Urothelium cell line (cell line): ENCODE measurements around the gene MTF1.

Experiments
- DNase-seq: peaks from one replicate; pipeline ENCODE4 v3.0.0; 2011; ENCODE audit warnings: low spot score, mixed read lengths
- FAIRE-seq: peaks from 2 replicates; lab custom pipeline; 2011; peaks lifted over from hg19 to GRCh38; lab: Jason Lieb, UNC

The MTF1 gene

DNA sequence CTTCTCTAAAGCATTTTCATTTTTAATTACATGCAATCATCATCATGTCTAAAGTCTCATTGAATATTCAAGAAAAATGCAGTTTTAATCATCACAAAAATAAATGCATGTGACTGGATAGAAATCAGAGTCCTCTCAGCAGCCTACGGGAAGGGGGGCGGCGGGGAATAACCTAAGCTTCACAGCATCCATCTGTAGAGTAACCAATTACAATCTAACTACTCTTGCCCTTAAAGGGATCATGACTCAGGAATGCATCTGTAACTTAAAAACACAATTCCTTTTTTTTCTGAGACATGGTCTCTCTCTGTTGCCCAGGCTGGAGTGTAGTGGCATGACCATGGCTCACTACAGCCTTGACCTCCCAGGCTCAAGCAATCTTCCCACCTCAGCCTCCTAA lies 22.6 kb downstream of the MTF1 start:
- DNase-seq, result no peak
- no peak for FAIRE-seq

DNA sequence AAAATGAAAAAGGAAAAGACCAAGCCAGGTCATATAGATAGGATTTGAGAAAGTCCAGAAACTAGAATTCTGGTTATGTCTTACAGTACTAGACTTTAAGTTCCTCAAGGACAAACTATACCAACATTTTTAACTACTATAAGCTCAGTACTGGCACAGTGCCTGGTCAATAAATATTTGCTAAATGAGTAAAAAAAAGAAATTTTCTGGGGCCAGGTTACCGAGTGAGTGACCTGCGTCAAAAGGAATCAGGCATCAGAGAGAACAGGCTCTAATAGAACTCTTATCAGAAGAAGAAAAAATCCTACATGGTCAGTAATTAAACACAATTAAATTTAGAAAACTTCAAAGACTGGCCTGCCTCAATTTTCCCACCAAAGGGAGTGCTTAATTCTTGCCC lies 27.6 kb downstream of the MTF1 start:
- no peak for FAIRE-seq
- DNase-seq, result no peak

DNA sequence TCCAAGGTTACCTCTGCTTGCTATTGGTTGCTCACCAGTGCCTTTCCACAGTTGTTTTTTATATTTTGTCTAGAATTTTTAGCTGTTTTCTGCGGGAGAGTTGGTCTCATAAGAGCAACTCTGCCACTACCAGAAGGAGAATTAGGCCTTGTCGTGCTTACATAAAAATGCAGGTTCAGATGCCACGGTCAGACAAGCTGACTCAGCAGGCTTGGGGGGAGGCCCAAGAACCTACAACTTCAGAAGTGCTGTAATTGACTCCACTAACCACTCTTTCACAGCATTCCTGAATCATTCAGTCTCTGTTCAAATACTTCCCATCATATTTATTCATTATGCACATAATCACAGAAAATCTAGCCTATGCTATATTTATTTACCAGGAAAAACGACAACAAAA lies 28.3 kb downstream of the MTF1 start:
- FAIRE-seq (no peak), DNase-seq (no peak)

DNA sequence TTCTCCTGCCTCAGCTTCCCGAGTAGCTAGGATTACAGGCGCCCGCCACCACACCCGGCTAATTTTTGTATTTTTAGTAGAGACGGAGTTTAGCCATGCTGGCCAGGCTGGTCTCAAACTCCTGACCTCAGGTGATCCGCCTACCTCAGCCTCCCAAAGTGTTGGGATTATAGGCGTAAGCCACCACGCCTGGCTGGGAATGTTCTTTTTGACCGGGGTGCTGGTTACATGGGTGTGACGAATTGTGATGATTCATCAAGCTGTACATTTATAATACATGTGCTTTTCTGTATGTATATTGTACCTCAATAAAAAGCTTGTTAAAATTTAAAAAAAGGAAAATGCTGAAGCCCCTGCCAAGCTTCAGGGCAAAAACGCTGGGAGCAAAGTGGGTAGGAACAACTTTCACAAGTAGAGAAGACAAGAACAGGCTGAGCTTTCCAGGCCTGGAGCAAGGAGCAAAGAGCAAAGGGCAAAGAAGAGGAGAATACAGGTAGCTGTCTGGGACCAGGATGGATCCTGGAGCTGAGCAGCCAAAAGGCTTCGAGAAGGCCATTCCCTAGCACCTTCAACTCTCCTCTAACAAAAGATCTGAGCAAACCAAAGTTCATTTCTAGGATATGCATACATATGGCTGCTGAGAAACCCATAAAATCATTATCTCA lies 30.9 kb downstream of the MTF1 start:
- no peak for DNase-seq
- FAIRE-seq, result no peak

DNA sequence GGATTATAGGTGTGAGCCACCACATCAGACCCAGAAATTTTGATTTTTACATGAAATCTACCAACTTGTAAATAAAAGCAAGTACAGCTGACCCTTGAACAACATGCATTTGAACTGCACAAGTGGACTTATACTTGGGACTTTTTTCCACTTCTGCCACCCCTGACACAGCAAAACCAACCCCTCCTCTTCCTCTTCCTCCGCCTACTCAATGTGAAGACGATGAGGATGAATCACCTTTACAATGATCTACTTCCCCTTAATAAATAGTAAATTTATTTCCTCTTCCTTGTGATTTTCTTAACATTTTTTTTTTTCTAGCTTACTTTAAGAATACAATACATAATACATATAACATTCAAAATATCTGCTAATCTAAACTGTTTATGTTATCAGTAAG lies 33.9 kb downstream of the MTF1 start:
- FAIRE-seq (no peak), DNase-seq (no peak)

DNA sequence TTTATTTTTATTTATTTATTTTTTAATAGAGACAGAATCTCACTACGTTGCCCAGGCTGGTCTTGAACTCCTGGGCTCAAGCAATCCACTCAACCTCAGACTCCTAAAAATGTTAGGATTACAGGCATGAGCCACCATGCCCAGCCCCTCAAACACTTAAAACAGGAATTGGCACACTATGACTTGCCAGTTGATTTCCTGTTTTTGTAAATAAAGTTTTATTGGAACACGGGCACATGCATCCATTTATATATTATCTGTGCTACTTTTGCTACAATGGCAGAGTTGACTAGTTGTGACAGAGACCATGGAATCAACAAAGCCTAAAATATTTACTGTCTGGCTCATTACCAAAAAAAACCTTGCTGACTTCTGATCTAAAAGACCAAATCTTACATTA lies 35.4 kb downstream of the MTF1 start:
- FAIRE-seq, result no peak
- no peak for DNase-seq

DNA sequence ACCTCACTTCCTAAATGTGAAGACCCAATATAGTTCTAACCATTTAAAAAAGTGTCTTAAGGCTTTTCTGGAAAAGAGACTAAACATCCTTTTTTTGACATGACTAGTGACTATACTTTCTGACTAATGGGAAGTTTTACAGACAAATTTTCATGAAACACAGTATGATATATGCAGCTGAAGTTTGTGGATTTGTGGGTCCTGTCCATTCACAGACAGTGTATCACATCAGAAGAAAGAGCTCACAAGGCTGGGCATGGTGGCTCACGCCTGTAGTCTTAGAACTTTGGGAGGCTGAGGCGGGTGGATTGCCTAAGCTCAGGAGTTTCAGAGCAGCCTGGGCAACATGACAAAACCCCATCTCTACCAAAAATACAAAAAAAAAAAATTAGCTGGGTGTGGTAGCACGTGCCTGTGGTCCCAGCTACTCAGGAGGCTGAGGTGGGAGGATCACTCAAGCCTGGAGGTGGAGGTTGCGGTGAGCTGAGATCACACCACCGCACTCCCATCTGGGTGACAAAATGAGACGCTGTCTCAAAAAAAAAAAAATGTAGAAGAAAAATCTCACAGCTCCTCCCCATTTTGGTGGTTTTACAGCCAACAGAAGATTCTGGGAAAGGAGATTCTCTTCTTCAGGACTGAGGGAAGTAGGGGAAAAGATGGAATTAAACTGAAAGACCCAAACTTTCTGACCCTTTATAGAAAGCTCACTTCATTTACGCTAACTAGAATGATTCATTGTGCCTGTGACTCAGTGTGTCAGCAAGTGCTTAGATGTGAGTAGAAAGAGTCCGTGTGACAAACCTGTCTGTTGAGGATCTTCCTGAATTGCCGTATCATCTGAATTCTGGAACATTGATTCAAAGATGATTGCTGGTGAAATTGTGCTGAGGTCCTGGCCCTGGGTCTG lies 36.2 kb downstream of the MTF1 start:
- no peak for FAIRE-seq
- DNase-seq, result no peak

DNA sequence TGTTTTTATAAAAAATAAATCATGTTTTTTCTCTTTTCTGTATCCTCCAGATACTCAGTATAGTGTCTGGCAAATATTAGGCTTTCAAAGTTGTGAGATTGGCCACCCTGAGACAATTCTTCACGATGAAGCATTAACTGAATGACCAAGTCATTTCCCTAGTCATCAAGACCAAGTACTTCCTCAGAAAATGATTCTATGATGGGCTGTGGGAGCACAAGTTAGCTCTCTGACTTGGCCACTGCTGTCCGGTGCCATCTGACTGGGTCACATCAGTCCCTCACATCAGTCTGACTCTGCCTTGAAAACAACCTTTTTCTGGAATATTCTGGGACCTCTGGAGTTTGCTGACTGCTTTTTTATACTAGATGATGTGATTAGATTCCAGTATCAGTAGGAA lies 37.9 kb downstream of the MTF1 start:
- FAIRE-seq, result no peak
- no peak for DNase-seq

DNA sequence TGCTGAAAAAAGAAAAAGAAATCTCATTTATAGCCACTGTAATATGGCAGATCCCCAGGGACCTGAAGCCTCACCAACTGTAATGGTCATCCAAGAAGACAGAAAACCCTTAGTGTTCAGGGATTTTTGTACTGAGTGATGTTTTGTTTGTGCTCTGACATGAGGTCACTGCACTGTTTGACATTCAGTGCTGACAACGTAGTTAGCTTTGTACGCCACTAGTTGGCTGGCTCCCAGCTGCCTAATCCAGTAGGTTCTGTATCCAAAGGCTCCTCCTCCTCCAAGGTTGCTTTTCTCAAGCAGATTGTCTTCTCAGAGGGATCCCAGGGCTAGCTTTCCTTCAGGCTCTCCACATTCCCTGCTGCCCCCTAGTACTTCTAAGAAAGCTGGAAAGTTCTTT lies 41.9 kb downstream of the MTF1 start:
- DNase-seq, result no peak
- no peak for FAIRE-seq

DNA sequence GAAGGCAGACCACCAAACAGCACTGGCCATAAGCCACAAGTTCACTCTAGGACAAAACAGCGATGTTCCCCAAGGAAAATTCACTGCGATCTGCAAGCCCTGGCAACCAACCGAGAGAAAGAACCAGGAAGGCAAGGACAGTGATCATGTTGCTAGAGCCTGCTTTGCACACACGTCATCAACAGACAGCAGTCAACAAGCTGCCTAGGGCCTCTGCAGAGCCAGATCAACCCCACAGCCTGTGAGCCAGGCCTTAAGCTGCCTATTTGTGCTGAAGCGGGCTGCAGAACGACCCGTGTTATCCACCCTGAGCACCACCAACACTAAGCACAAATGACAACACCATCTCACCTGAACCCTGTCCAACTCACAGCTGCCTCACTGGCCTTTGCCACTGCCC lies 45.1 kb downstream of the MTF1 start:
- FAIRE-seq, result no peak
- DNase-seq, result no peak

DNA sequence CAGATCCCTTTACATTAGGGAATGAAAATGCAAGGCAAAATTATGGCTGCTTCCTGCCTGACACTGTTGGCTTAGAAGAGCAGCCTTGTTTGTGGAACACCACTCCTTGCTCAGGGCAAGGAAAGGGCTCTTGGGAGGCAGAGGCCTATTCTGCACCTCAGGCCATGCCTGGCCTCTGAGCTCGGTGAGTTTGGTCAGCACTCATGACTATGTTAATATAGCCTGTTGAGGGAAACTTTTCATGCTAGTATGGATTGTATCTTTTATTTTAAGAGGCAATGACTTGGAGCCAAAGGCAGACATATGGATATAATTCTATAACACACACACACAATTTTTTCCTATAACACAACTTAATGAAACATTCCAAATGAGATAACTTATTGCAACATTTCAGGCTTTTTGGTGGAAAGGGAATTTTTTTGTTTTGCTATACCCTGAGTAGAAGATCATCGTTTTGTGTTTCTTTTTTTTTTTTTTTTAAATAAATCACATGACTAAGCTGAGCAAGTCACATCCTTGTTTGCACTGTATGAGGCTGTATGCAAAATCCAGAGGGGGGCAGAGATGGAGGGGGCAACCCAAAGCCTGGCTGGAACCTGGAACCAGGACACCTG lies 45.8 kb downstream of the MTF1 start:
- no peak for FAIRE-seq
- no peak for DNase-seq

DNA sequence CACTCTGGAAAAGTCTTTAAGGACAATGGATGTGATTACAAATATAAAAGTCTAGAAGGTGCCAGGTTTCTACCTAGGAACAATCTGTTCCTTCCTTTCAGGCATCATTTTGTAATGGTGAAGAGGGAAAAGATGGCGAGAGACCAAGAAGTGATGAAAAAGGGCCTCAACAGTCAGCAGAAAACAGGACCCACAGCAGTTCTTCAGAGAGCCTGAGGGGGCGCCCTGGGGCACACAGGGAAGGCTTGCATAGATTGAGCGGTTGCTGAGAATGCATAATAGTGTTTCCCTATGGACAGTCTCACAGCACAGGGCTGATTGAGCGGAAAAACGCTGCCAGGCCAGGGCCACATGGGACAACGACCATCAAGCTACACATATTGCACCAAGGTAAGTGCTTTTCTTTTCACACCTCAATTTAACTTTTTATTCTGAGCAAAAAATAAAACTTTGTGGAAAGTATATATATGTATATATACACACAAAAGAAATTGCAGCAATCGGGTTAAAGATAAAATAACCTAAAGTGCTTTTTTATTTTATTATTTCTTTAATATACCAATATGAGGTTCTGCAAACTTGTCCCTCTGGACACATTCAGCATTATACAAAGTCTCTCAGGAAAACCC lies 48.3 kb downstream of the MTF1 start:
- DNase-seq (peak; percentile 67), FAIRE-seq (no peak)

DNA sequence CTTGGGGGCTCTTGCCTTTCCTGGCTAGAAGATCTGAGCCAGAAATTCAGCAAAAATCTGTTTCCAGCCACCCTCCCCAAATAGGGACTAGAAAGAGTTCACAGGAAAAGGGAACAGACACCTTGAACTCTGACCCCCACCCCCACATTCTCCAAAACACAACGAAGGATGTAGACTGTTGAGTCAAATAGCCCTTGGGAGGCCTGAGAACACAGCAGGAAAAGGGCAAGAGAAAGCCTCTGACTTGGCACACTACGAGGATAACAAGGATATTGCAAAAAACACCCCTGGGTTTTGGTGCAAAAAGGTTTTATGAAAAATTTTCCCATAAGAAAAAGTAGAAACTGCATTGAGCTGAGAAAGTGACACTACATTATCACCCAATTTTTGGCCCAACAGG lies 49.5 kb downstream of the MTF1 start:
- FAIRE-seq, result no peak
- DNase-seq, result no peak

DNA sequence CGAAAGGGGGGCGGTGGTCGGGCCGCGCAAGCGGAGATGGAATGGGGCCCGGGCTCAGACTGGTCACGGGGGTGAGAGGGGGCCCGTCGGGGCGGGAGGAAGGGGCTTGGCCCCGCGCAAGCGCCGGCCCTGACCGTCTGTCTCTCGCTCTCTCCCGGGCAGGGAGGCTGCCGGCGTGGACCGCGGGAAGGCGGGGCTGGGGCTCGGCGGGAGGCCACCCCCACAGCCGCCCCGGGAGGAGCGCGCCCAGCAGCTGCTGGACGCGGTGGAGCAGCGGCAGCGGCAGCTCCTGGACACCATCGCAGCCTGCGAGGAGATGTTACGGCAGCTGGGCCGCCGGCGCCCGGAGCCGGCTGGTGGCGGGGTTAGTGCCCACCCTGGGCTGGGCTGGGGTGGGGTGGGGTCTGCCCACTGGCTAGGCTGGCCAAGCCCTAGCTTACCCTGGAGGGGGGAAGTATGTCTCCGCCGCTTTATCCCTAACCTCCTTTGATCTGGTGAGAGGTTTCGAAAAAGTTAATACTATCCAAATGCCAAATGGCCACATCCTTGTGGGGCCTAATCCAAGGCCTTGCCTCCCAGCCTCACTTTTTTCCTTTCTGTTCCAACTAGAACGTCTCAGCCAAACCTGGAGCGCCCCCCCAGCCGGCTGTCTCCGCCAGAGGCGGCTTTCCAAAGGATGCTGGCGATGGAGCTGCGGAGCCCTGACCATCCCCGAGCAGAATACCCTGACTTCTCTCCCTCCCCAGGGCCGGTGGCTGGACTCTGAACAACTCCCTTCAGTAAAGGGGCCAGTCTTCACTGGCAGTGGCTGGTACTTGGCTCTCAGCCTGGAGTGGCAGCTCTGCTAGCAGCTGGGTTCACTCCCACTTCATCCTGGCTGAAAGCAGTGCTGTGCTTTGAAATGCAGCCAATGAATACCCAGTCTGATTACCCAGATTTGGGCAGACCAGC lies 50.7 kb downstream of the MTF1 start:
- FAIRE-seq (no peak), DNase-seq (peak; percentile 87)

DNA sequence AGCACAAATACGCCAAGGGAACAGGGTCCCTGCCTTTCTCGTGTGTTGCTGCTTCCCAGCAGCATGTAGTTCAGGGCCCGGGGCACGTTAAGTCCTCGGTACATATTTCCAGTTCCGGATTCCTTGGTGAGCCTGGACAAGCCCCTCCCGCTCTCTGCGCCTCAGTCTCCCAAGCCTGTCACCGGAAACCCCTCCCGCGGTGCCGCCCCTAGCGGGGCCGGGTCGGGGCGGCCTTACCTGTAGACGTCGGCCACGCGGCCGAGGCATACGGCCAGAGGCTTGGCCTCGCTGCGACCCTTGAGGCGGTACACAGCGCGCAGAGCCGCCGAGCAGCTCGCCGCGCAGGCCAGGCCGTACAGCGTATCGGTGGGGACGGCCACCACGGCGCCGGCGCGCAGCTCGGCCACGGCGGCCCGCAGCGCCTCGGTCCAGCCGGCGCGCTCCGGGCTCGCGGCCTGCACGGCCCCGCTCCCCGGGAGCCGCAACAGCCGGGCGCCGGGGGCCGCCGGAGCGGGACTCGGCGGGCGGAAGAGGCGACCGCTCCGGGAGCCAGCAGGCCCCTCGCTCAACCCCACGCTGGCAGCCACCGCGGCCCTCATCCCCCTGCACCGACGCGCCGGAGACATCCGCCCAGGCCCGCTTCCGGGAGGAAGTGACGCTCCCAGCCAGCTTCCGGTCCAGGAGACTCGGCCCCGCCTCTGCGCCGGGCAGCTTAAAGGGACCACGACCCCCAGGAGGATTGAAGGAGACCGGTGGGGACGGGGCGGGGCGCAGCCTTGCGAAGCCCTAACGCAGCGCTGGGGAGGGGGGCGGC lies 51.6 kb downstream of the MTF1 start, which contains the start of the genes C1orf122 and YRDC:
Gene C1orf122, plus strand, starts transcription at position 236 of the 814 bp plus-strand sequence. CDS start 615 bp downstream, outside the sequence.
Gene YRDC, minus strand, starts transcription at position 654 of the 814 bp plus-strand sequence. Its CDS starts 28 bp downstream, at position 626.
- FAIRE-seq (peak; percentile 68), DNase-seq (peak; percentile 98)

DNA sequence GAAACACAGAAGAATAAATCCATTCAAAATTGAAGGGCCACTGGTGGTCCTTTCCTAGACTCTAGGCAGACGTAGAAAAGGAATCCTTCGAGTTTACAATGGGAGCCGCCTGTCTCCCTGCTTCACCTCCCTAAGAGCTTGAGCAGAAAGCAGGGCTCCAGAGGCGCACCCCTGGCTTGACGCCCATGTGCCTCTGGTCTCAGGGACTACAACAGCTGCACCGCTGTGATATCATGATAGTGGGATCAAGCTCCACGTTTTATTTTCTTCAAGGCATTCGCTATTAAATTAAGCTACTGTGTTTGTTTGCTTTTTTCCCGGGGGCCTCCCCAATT lies 52.2 kb downstream of the MTF1 start:
- FAIRE-seq (no peak), DNase-seq (peak; percentile 11)

DNA sequence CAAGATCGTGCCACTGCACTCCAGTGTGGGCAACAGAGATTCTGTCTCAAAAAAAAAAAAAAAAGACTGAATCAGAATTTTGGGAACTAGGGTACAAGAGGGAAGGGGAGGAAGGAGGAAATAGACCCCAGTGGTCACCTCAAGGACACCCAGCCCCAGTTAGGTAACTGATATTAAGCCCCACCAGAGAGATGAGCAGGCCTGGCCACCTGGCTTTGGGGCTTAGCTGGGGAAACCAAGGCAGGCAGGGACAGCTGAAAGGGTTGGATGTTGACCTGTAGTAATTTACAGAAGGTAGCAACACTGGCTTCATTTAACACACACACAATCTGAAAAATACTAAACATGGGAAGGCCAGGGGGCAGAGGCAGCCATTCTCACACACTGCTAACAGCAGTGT lies 57.0 kb downstream of the MTF1 start:
- DNase-seq, result no peak
- no peak for FAIRE-seq

DNA sequence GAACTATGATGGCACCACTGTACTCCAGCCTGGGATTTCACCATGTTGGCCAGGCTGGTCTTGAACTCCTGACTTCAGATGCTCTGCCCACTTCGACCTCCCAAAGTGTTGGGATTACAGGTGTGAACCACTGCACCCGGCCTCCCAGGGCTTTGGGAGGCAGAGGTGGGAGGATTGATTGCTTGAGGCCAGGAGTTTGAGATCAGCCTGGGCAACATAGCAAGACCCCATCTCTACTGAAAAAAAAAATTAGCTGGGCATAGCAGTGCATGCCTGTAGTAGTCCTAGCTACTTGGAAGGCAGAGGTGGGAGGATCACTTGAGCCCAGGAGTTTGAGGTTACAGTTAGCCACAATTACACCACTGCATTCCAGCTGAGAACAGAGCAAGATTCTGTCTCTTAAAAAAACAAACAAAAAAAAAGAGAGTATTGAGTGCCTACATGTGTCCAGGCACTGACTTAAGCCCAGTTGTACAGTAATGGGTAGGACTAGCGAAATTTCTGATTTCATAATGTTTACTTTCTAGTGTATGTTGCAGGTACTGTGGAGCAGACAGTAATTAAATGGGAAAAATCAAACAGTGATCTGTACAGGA lies 61.5 kb downstream of the MTF1 start:
- DNase-seq, result no peak
- FAIRE-seq, result no peak
